H1 (cell line): ENCODE measurements around the gene MPHOSPH9.

Experiments used
- CTCF ChIP-seq, 3 experiments: IDR thresholded peaks; 1 replicate in 2 of 3; 2 replicates in 1 of 3; pipeline versions ENCODE4 v1.5.1 to v1.6.1; 2011; ENCODE audit warnings: low read length in 3 of 3, mild to moderate bottlenecking in 3 of 3, inconsistent platforms in 2 of 3, low read depth in 1 of 3, moderate library complexity in 1 of 3; ENCODE audit not compliant: insufficient read depth in 1 of 3; ENCODE audit errors: control extremely low read depth in 1 of 3
- EGR1 ChIP-seq: IDR thresholded peaks from 2 replicates; pipeline ENCODE4 v1.6.1; 2011; ENCODE audit warnings: low read depth, low read length, borderline replicate concordance
- GABPA ChIP-seq: IDR thresholded peaks from 2 replicates; pipeline ENCODE4 v1.6.1; 2011; ENCODE audit warnings: mild to moderate bottlenecking, low read length, moderate library complexity, borderline replicate concordance; ENCODE audit not compliant: insufficient read depth
- NRF1 ChIP-seq: IDR thresholded peaks from 2 replicates; pipeline ENCODE4 v1.6.1; 2011; ENCODE audit warnings: mild to moderate bottlenecking, low read depth, low read length, improper control_type of control experiment
- RAD21 ChIP-seq, 2 experiments: IDR thresholded peaks in 1 of 2; conservative IDR thresholded peaks in 1 of 2; 2 replicates each; pipeline ENCODE4 v1.6.1; 2011; ENCODE audit warnings: low read depth in 2 of 2, low read length in 2 of 2, improper control_type of control experiment in 1 of 2, inconsistent platforms in 1 of 2, mild to moderate bottlenecking in 1 of 2, moderate library complexity in 1 of 2

GRCh38 chr12:123269896-123270213 lies 36.9 kb upstream of the MPHOSPH9 start:
- no peak for TF ChIP-seq CTCF (IDR thresholded peaks at IDR 0.05; ENCODE audit: control extremely low read depth in 1 of 3, insufficient read depth in 1 of 3, low read depth in 1 of 3, low read length in 3 of 3)
- no peak for TF ChIP-seq RAD21 (IDR thresholded peaks at IDR 0.05 in 1 of 2, conservative IDR thresholded peaks at IDR 0.05 in 1 of 2; ENCODE audit: low read depth in 2 of 2, low read length in 2 of 2)
- TF ChIP-seq NRF1, result no peak; the same call in 1 of the 2 replicates
- no peak for TF ChIP-seq GABPA
- TF ChIP-seq EGR1, result no peak
